Cardiac muscle cell (in vitro differentiated cells and primary cell): ENCODE results near the gene SDHAF1. TPM values are rescaled to one million over a fixed set of nuclear protein-coding genes. Genes with fewer than 3 reads are reported as not detected.
"Not testable (repeated sequence)": the region's sequence is repeated elsewhere in the genome, so short reads cannot be mapped to it uniquely, and the experiment has no call there.

ENCODE experiments used
- DNase-seq, 2 donors: peaks; one replicate each; pipeline versions ENCODE4 v3.0.0 to v3.0.0-alpha.2; 2010 to 2017; ENCODE audit warnings: low read depth in 1 of 2, low spot score in 1 of 2
- H3K27ac ChIP-seq: fragments of 200-600 bp; sonication (generic); 2 replicates; pipeline ENCODE4 v1.5.1; 2016
- H3K27me3 ChIP-seq: fragments of 200-600 bp; sonication (generic); 2 replicates; pipeline ENCODE4 v1.6.0; 2016; ENCODE audit warnings: control low read depth
- H3K36me3 ChIP-seq: fragments of 200-600 bp; sonication (generic); 2 replicates; pipeline ENCODE4 v1.5.1; 2016; ENCODE audit warnings: control low read depth
- H3K4me1 ChIP-seq: fragments of 200-600 bp; sonication (generic); 2 replicates; pipeline ENCODE4 v1.8.1; 2017; ENCODE audit warnings: low read depth, mild to moderate bottlenecking, mixed run types
- H3K4me3 ChIP-seq: fragments of 200-600 bp; sonication (generic); 2 replicates; pipeline ENCODE4 v1.5.1; 2016; ENCODE audit warnings: mild to moderate bottlenecking
- H3K9me3 ChIP-seq: fragments of 200-600 bp; sonication (generic); 2 replicates; pipeline ENCODE4 v1.5.1; 2017; ENCODE audit warnings: low read depth, mild to moderate bottlenecking, control low read depth
- CTCF ChIP-seq: IDR thresholded peaks from 2 replicates; pipeline ENCODE4 v1.5.1; 2012; ENCODE audit warnings: low read depth, mild to moderate bottlenecking, low read length
- polyA plus RNA-seq: library from polyadenylated mRNA; unstranded; fragments of >200 nt; fragmentation: Nextera tagmentation; extraction: Ambion mirVana; gene quantifications from 2 replicates; pipeline ENCODE4 v1.2.1, GENCODE V29; 2016
- total RNA-seq: library from RNA; depleted of rRNA; stranded (reverse); fragments of >200 nt; gene quantifications from 2 replicates; pipeline ENCODE4 v1.2.3, GENCODE V29; 2016

The SDHAF1 gene
- total RNA-seq, result 49.6 and 58.0 TPM in 2 replicates
- polyA plus RNA-seq, result 31.9 and 36.2 TPM in 2 replicates

GRCh38 chr19:35995048-35995993, at the start of gene SDHAF1:
Gene SDHAF1 (plus strand): TSS chr19:35995188. CDS start chr19:35995275, 87 bp downstream.
- H3K4me1 ChIP-seq, result peaks cover 4% of the 10 kb centered on the region
- H3K36me3 ChIP-seq, result no peaks in the 10 kb centered on the region
- no peak for TF ChIP-seq CTCF
- peak within 1 kb of the TSS; percentile 8 for H3K27ac ChIP-seq
- peak within 1 kb of the TSS; percentile 48 for H3K4me3 ChIP-seq
- no peaks in the 10 kb centered on the region for H3K27me3 ChIP-seq
- peak; percentile 96 for DNase-seq
- H3K9me3 ChIP-seq, result no peaks in the 10 kb centered on the region

GRCh38 chr19:35946203-35946602, 48.8 kb upstream of the SDHAF1 start:
- no peak for TF ChIP-seq CTCF
- Histone ChIP-seq H3K9me3 (no peaks in the 10 kb centered on the region), H3K27ac (no peak overlapping the region), H3K36me3 (no peaks in the 10 kb centered on the region), H3K4me3 (no peak overlapping the region), H3K27me3 (no peaks in the 10 kb centered on the region), H3K4me1 (no peaks in the 10 kb centered on the region)
- no peak for DNase-seq

GRCh38 chr19:35949131-35949530, 45.9 kb upstream of the SDHAF1 start:
- no peaks in the 10 kb centered on the region for H3K27me3 ChIP-seq
- no peak for DNase-seq
- H3K27ac ChIP-seq, result no peak overlapping the region
- H3K4me3 ChIP-seq, result no peak overlapping the region
- TF ChIP-seq CTCF, result no peak
- no peaks in the 10 kb centered on the region for H3K9me3 ChIP-seq
- H3K4me1 ChIP-seq, result no peaks in the 10 kb centered on the region
- H3K36me3 ChIP-seq, result no peaks in the 10 kb centered on the region

GRCh38 chr19:35955881-35956634, 38.9 kb upstream of the SDHAF1 start:
- TF ChIP-seq CTCF, result no peak
- H3K4me3 ChIP-seq, result no peak overlapping the region
- H3K36me3 ChIP-seq, result no peaks in the 10 kb centered on the region
- H3K27ac ChIP-seq, result no peak overlapping the region
- H3K27me3 ChIP-seq, result peaks cover 47% of the 10 kb centered on the region
- H3K4me1 ChIP-seq, result no peaks in the 10 kb centered on the region
- no peaks in the 10 kb centered on the region for H3K9me3 ChIP-seq
- no peak for DNase-seq

GRCh38 chr19:35957411-35957810, 37.6 kb upstream of the SDHAF1 start:
- peaks cover 54% of the 10 kb centered on the region for H3K27me3 ChIP-seq
- not testable (repeated sequence) for H3K4me1 ChIP-seq, H3K9me3 ChIP-seq, H3K27ac ChIP-seq, H3K4me3 ChIP-seq, DNase-seq, H3K36me3 ChIP-seq
